Stimulated activated CD8-positive, alpha-beta memory T cell treated with anti-CD3 and anti-CD28 coated beads, Interleukin-4, amount 100 ng/mL, for 1 hour (primary cell): ENCODE measurements around the gene MLLT10.

Experiments used
- DNase-seq, 2 donors: peaks; one replicate each; pipeline ENCODE4 v3.0.0-alpha.2; 2020; ENCODE audit warnings: low read depth in 2 of 2, low spot score in 1 of 2

MLLT10 gene

GRCh38 chr10:21533467-21534279 is at the start of gene MLLT10:
TSS of gene MLLT10 (plus strand) at chr10:21534232. CDS start at chr10:21534645, 413 bp downstream.
- peak; percentile 66 to 82 for DNase-seq

- no peak for DNase-seq
Measured at GRCh38 chr10:21487416-21488180, 46.4 kb upstream of the MLLT10 start.

- DNase-seq = no peak
Measured at GRCh38 chr10:21488246-21488956, 45.6 kb upstream of the MLLT10 start.

GRCh38 chr10:21488957-21489446 is 45.0 kb upstream of the MLLT10 start:
- no peak for DNase-seq

GRCh38 chr10:21490028-21490710 is 43.9 kb upstream of the MLLT10 start:
- no peak for DNase-seq

GRCh38 chr10:21490711-21491105 is 43.3 kb upstream of the MLLT10 start:
- DNase-seq = no peak

- no peak for DNase-seq
Measured at GRCh38 chr10:21492421-21492820, 41.6 kb upstream of the MLLT10 start.

- DNase-seq = no peak
Measured at GRCh38 chr10:21493784-21494183, 40.2 kb upstream of the MLLT10 start.

- no peak for DNase-seq
Measured at GRCh38 chr10:21494191-21495001, 39.6 kb upstream of the MLLT10 start.

- no peak for DNase-seq
Measured at GRCh38 chr10:21495002-21495751, 38.9 kb upstream of the MLLT10 start.

GRCh38 chr10:21495752-21496342 is 38.2 kb upstream of the MLLT10 start:
- peak; percentile 69 to 72 for DNase-seq

- DNase-seq = no peak
Measured at GRCh38 chr10:21496343-21497176, 37.5 kb upstream of the MLLT10 start.

GRCh38 chr10:21497177-21497807 is 36.7 kb upstream of the MLLT10 start:
- no peak for DNase-seq

GRCh38 chr10:21498377-21498776 is 35.7 kb upstream of the MLLT10 start:
- no peak for DNase-seq

GRCh38 chr10:21498986-21499385 is 35.0 kb upstream of the MLLT10 start:
- DNase-seq = no peak

- DNase-seq = no peak
Measured at GRCh38 chr10:21499701-21500577, 34.1 kb upstream of the MLLT10 start.

GRCh38 chr10:21500578-21500910 is 33.5 kb upstream of the MLLT10 start:
- DNase-seq = no peak
